Esophagus squamous epithelium (tissue), 5 donors: Measurements from ENCODE around the gene ATP10B. TPM values are rescaled to one million over a fixed set of nuclear protein-coding genes. Genes with fewer than 3 reads are reported as not detected.

Source experiments
- DNase-seq: peaks from one replicate; lab custom pipeline; 2025; lab: John Stamatoyannopoulos, UW
- H3K27ac ChIP-seq, 4 donors: fragments of 200-600 bp; sonication (generic); one replicate each; pipeline ENCODE4 v1.5.1; 2016 to 2019; ENCODE audit warnings: mild to moderate bottlenecking in 1 of 4
- H3K27me3 ChIP-seq, 4 donors: fragments of 200-600 bp; sonication (generic); 1 replicate in 3 of 4; 2 replicates in 1 of 4; pipeline versions ENCODE4 v1.5.1 to v1.6.0; 2017 to 2021; ENCODE audit warnings: antibody characterized with exemption in 1 of 4
- H3K36me3 ChIP-seq, 3 donors: fragments of 200-600 bp; sonication (generic); one replicate each; pipeline ENCODE4 v1.5.1; 2016 to 2019
- H3K4me1 ChIP-seq, 3 donors: fragments of 200-600 bp; sonication (generic); one replicate each; pipeline ENCODE4 v1.5.1; 2017 to 2019
- H3K4me3 ChIP-seq, 4 donors: fragments of 200-600 bp; sonication (generic); 1 replicate in 3 of 4; 2 replicates in 1 of 4; pipeline ENCODE4 v1.5.1; 2016 to 2019; ENCODE audit warnings: mild to moderate bottlenecking in 2 of 4, moderate library complexity in 1 of 4
- H3K9me3 ChIP-seq, 3 donors: fragments of 200-600 bp; sonication (generic); one replicate each; pipeline ENCODE4 v1.5.1; 2016 to 2019
- POLR2A ChIP-seq, 4 donors: fragments of 450-650 bp; IDR thresholded peaks; one replicate each; pipeline ENCODE4 v1.6.1; 2017; ENCODE audit warnings: antibody characterized with exemption in 4 of 4, mild to moderate bottlenecking in 4 of 4, moderate library complexity in 3 of 4
- WGBS, 2 donors: methylation state at CpG; one replicate each; pipeline ENCODE4 v1.1.5; 2018; 5-methylcytosine and 5-hydroxymethylcytosine counted together
- intact Hi-C: fragments of 100-400 bp; cut with DNase I; formaldehyde crosslinking; loops from one replicate; pipeline ENCODE4 v1.15.0; 2022
- total RNA-seq, 4 donors: library from RNA; depleted of rRNA; stranded (reverse); fragments of >200 nt; gene quantifications; one replicate each; pipeline ENCODE4 v1.1.0, GENCODE V29; 2016
- TF ChIP-seq, protein P1 (sequence below), 6 experiments: fragments of 450-650 bp in 4 of 6; fragments of 200-600 bp in 2 of 6; sonication (generic) in 2 of 6; IDR thresholded peaks; one replicate each; pipeline ENCODE4 v1.5.1; 2016 to 2019; ENCODE audit warnings: antibody characterized with exemption in 6 of 6, mild to moderate bottlenecking in 4 of 6, moderate library complexity in 4 of 6
- donor health status: DM: yes; HTN: yes; CAD: no.

Gene ATP10B
- total RNA-seq, 4 donors from 2014 or later, result 6.1 to 26.6 (median 14.4) TPM

DNA sequence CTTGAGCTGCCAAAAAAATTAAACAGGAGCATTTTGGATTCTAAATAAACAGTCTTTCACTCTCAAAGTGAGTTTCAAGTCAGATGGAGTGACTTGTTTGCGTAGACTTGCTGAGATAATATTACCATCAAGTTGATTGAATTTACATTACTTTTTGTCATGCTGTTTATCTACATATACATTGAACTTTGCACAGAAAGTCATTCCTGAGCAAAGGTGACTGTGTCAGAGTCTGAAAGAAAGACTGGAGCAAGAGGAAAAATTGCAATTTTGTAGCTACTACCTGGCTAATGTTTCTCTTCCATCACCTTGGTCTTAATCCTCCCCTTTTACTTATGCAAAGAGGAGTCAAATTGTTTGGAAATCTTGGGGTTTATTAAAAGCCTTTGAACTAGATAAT, 251.0 kb downstream of the ATP10B start:
- Histone ChIP-seq H3K27ac (no peak overlapping the region), H3K27me3 (no peaks in the 10 kb centered on the region), H3K9me3 (no peaks in the 10 kb centered on the region), H3K4me1 (peaks cover 0 to 7% (median 0%) of the 10 kb centered on the region in 3 donors), H3K36me3 (no peaks in the 10 kb centered on the region), H3K4me3 (no peak overlapping the region)
- intact Hi-C loops, result no loop called here
- TF ChIP-seq POLR2A (IDR thresholded peaks at IDR 0.05), result no peak
- TF ChIP-seq, protein P1, sequence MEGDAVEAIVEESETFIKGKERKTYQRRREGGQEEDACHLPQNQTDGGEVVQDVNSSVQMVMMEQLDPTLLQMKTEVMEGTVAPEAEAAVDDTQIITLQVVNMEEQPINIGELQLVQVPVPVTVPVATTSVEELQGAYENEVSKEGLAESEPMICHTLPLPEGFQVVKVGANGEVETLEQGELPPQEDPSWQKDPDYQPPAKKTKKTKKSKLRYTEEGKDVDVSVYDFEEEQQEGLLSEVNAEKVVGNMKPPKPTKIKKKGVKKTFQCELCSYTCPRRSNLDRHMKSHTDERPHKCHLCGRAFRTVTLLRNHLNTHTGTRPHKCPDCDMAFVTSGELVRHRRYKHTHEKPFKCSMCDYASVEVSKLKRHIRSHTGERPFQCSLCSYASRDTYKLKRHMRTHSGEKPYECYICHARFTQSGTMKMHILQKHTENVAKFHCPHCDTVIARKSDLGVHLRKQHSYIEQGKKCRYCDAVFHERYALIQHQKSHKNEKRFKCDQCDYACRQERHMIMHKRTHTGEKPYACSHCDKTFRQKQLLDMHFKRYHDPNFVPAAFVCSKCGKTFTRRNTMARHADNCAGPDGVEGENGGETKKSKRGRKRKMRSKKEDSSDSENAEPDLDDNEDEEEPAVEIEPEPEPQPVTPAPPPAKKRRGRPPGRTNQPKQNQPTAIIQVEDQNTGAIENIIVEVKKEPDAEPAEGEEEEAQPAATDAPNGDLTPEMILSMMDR (IDR thresholded peaks at IDR 0.05), result no peak
- 88 to 95% methylated on average over 1 of the region's 1 CpG for WGBS, 2 donors
- DNase-seq, result no peak

DNA sequence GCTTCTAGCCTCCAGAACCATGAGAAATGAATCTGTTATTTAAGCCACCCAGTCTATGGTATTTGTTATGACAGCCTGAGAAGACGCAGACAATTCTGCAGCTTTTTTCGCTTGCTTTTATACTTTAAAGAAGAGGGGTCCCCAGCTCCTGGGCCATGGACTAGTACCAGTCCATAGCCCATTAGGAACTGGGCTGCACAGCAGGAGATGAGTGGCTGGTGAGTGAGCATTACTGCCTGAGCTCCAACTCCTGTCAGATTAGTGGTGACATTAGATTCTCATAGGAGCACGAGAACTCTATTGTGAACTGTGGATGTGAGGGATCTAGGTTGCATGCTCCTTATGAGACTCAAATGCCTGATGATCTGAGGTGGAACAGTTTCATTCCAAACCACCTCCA, 278.7 kb downstream of the ATP10B start:
- DNase-seq, result no peak
- 86 to 94% methylated on average over 3 of the region's 3 CpGs for WGBS, 2 donors
- H3K4me1 ChIP-seq, result no peaks in the 10 kb centered on the region

DNA sequence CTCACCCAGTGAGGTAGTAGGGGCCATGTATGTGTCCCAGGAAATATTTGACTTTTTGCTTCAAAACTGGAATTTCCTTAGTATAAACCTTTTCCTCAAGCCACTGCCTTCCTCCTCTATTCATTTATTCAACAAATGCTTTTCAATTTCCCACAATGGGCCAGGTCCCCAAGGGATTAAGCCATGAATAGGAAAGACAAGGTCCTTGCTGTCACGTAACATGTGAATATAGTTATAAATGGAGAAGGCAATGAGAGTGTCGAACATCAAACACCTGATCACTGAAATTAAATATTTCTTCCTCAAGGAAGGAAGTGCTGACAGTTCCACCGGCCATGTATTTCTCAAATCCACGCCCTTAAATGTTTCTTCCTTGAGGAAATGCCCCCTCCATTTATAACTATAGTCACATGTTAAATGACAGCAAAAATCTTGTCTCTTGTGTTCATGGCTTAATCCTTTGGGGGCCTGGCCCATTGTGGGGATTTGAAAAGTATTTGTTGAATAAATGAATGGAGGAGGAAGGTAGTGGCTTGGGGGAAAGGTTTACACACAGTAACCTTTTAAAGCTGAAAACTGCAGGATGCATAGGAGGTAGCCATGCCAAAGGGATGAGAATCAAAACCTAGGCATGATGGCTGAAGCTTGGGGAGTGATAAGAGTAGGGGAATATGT, 284.8 kb downstream of the ATP10B start:
- 65 to 68% methylated on average over 4 of the region's 4 CpGs for WGBS, 2 donors
- no peak for TF ChIP-seq POLR2A (IDR thresholded peaks at IDR 0.05)
- TF ChIP-seq, protein P1 (IDR thresholded peaks at IDR 0.05), result no peak
- intact Hi-C loops, result no loop called here
- Histone ChIP-seq H3K27ac (no peak overlapping the region), H3K4me1 (no peaks in the 10 kb centered on the region), H3K9me3 (no peaks in the 10 kb centered on the region), H3K27me3 (no peaks in the 10 kb centered on the region), H3K4me3 (no peak overlapping the region), H3K36me3 (no peaks in the 10 kb centered on the region)
- no peak for DNase-seq

More for the DNA sequence above, 278.7 kb downstream of the ATP10B start:
- no peaks in the 10 kb centered on the region for H3K9me3 ChIP-seq
- TF ChIP-seq, protein P1 (IDR thresholded peaks at IDR 0.05), result no peak
- no peak for TF ChIP-seq POLR2A (IDR thresholded peaks at IDR 0.05)
- no peak overlapping the region for H3K27ac ChIP-seq
- H3K36me3 ChIP-seq, result no peaks in the 10 kb centered on the region
- H3K4me3 ChIP-seq, result no peak overlapping the region
- intact Hi-C loops, result no loop called here
- H3K27me3 ChIP-seq, result no peaks in the 10 kb centered on the region

DNA sequence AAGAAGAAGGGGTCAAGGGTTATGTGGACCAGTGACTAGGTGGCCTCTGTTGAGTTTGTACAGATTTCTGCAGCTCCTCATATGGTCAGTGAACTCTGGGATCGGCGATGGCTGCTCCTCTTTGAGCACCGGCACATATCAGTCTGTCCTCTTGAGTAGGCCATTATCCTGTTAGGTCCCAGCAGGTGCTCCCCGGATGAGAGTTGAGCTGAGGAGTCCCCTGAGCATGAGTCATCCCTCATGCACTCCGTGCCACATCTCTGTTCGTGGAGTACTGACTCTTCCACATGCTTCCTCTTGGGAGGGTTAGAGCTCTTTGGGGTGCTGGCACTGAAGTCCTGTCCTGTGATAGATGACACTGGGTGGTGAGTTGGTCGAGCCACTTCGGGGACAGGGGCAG, 286.6 kb downstream of the ATP10B start:
- Histone ChIP-seq H3K4me1 (no peaks in the 10 kb centered on the region), H3K27me3 (no peaks in the 10 kb centered on the region), H3K4me3 (no peak overlapping the region), H3K36me3 (no peaks in the 10 kb centered on the region), H3K9me3 (no peaks in the 10 kb centered on the region), H3K27ac (no peak overlapping the region)
- intact Hi-C loops, result no loop called here
- TF ChIP-seq POLR2A (IDR thresholded peaks at IDR 0.05), result no peak
- TF ChIP-seq, protein P1 (IDR thresholded peaks at IDR 0.05), result no peak
- 70 to 78% methylated on average over 2 to 8 of the region's 8 CpGs for WGBS, 2 donors
- DNase-seq, result no peak

DNA sequence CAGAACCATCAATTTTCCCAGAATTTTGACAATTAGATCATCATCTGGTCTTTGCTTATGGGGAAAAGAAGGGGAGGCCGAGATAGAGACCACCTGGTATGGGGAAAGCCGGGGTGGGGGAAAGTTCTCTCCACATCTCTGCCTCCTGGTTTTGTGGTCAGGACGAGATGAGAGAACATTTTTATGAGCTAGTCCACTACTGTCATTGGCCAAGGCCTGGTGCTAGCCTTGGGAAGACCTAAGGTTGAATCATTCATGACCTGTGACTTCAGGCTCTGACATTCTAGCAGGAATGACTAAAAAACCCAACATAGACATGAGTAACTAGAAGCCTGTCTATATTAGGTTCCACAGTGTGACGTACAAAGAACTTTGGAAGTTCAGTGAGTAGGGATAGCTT, 295.2 kb downstream of the ATP10B start:
- intact Hi-C loops, result no loop called here
- no peak for TF ChIP-seq POLR2A (IDR thresholded peaks at IDR 0.05)
- TF ChIP-seq, protein P1 (IDR thresholded peaks at IDR 0.05), result no peak
- no peak for DNase-seq

More for the DNA sequence above, 295.2 kb downstream of the ATP10B start:
- 57 to 94% methylated on average over 3 to 4 of the region's 4 CpGs for WGBS, 2 donors
- Histone ChIP-seq H3K27me3 (no peaks in the 10 kb centered on the region), H3K27ac (no peak overlapping the region), H3K36me3 (no peaks in the 10 kb centered on the region), H3K4me3 (no peak overlapping the region), H3K4me1 (no peaks in the 10 kb centered on the region), H3K9me3 (no peaks in the 10 kb centered on the region)
